ENCODE results near the gene CDCA5.
A peak's percentile ranks its signal among the peaks of the same experiment; 100 is the strongest.
"Not testable (repeated sequence)": the region's sequence is repeated elsewhere in the genome, so short reads cannot be mapped to it uniquely, and the experiment has no call there.

Gene CDCA5

GRCh38 chr11:65118891-65119669 lies 35.2 kb upstream of the CDCA5 start:
- not testable (repeated sequence) for FAIRE-seq

- FAIRE-seq = no peak
These were observed 34.4 kb upstream of the CDCA5 start for GRCh38 chr11:65118097-65118837.

DNA sequence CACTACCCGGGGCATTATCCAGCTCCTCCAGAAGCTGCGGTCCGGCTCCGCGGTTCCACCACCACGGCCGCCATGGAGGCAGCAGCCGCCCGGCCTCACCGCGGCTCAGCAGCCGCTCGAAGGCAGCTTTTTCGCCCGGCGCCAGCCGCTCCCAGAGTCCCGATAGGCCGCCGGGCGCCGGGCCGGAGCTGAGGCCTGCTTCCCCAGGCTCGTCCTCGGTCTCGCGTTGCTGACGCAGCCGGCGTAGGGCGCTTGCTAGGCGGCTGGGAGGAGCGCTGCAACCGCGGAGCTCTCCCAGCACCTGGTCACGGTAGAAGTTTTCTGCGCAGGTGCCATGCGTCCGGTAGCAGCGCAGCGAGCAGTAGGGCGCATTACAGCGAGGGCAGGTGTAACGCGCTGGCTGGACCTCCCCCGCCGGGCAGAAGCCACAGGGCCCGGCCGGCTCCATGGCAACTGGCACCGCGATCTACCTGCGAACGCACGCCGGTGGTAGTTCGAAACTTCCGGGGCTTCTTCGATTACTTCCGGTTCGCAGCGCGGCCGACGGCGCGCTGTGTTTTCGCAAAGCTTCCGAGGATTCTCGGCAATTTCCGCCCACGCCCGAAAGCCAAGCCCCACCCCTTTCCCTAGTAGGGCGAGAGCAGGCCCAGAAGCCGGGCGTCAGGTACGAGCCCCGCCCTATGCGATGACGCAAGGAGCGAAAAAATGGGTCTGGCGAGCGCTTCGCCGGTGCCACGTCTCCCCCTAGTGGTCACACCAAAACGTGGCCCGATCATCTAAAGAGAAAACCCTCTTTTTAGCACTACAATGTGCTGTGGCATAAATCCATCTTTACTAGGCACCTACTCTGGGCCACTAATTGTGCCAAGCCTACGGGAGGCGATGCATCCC lies 33.6 kb upstream of the CDCA5 start, which contains the start of gene ZNHIT2:
TSS of gene ZNHIT2 (minus strand) at position 496 of the 891 bp plus-strand sequence. CDS start at position 448, 48 bp downstream.
- peak; percentile 85 for FAIRE-seq

DNA sequence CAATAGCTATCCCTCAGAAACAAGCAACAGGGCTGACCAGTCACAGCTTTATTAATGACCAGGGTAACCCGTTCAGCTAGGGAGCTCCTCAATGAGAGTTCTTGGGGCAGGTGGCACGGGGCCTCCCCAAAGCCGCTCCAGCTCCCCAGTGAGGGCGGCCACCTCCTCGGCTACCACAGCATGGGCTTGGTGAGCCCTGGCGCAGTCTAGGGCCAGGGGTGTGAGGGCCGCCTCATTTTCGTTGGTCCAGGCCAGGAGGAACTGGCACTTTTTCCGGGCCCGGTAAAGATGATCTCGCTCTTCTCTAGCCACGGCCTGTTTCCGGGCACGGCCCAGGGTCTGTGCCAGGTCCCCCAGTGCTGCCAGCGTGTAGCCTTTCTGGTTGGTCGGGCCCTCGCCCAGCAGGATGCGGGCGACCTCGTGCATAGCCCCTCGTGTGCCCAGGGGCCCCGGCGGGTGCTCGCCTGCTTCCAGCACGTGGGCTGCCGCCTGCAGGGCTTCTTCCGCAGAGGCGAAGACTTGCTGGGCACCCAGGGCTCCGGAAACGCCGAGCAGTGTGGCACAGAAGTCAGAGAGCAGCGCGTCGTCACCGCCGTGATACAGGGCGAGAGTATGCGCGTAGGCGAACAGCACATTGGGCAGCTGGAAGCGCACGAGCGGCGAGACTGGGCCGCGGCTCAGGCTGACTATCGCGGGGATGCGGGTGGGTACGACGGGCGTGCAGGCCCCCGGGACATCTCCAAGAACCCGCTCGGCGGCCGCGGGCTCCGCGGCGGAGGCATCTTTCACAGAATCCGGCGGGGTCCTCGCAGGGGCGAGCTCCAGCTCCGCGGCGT lies 32.7 kb upstream of the CDCA5 start:
- FAIRE-seq = no peak

GRCh38 chr11:65115361-65116082 lies 31.7 kb upstream of the CDCA5 start:
- FAIRE-seq = no peak

DNA sequence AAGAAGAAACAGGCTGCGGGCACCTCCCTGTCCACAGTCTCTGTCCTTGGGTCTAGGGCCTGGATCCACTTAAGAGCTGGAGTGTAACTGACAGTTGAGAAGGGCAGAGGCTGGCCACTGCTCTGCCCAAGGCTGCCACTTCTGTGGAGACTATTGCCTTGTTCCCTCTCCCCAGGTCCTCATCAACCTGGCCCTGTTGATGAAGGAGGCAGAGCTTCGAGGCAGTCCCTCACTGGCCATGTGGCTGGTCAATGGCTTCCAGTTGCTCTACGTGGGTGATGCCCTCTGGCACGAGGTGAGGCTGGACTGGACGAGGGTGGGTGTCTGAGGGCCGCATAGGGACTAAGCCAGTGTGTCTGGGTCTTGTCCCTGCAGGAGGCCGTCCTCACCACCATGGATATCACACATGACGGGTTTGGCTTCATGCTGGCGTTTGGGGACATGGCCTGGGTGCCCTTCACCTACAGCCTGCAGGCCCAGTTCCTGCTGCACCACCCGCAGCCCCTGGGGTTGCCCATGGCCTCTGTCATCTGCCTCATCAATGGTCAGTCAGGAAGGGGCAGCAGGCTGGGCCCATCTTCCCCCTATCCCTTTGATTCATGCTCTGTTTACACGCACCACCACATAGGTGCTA lies 30.8 kb upstream of the CDCA5 start:
- FAIRE-seq = no peak

GRCh38 chr11:65113839-65114238 lies 30.0 kb upstream of the CDCA5 start:
- FAIRE-seq = no peak

- no peak for FAIRE-seq
These were observed 29.5 kb upstream of the CDCA5 start for GRCh38 chr11:65113361-65113756.

DNA sequence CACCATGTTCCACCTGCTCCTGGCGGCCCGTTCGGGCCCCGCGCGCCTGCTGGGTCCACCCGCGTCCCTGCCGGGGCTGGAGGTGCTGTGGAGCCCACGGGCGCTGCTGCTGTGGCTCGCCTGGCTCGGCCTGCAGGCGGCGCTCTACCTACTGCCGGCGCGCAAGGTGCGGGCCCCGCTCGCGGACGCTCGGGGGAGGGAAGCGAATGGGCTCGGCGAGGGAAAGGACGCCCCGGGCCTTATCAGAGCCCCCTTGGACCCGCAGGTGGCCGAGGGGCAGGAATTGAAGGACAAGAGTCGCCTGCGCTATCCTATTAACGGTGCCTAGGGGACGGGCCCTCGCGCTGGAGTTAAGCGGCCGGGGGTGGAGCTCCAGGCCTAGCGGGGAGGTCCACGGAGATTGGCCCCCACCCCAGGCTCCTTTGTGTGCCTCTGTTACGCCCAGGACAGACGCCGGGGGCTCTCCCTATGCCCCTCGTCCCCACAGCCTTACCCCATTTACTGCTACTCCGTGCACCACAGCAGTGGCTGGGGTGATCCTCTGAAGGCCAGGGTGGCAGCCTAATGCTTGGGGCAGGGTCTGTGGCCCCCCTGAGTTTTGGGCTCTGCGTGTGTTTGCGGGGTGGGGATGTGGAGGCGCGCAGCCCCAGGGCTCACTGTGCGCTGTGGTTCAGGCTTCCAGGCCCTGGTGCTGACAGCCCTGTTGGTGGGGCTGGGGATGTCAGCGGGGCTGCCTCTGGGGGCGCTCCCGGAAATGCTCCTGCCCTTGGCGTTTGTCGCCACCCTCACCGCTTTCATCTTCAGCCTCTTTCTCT lies 28.9 kb upstream of the CDCA5 start:
- no peak for FAIRE-seq

- FAIRE-seq = no peak
These were observed 28.1 kb upstream of the CDCA5 start, which contains the start of gene TM7SF2 for GRCh38 chr11:65111744-65112545. Gene TM7SF2 (plus strand): TSS chr11:65111872. CDS start chr11:65112016, 144 bp downstream.

GRCh38 chr11:65111159-65111743 lies 27.4 kb upstream of the CDCA5 start:
- no peak for FAIRE-seq

- FAIRE-seq = no peak
These were observed 26.6 kb upstream of the CDCA5 start for GRCh38 chr11:65110354-65110861.

DNA sequence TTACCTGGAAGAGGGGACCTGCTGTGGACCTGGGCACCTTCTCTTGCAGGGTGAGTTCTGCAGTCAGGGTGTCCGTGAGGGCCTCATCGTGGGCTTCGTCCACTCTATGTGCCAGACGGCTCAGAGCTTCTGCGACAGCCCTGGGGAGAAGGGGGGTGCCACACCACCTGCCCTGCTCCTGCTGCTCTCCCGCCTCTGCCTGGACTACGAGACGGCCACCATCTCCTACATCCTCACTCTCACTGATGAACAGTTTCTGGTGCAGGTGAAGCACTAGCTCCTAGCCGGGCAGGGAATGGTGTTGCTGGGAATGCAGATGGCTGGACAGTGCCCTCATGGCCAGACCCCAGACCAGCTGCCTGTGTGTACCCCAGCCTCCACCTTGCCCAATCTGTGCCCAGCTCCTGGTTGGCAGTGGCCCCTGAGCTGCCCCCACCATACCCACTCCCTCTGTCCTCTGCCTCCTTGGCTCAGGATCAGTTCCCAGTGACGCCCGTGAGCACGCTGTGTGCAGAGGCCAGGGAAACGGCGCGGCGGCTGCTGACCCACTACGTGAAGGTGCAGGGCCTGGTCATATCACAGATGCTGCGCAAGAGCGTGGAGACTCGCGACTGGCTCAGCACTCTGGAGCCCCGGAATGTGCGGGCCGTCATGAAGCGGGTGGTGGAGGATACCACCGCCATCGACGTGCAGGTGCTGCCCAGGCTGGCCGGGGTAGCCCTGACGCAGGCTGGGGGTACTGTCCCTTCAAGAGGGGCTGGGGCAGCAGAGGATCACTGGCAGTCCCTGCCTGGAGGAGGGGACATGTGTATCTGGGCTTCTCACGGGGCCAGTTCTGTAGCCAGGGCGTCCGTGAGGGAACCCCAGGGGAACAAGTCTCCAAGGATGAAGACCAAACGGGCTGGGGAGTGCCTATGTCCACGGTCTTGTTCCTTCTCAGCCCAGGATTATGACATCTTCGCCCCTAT lies 25.7 kb upstream of the CDCA5 start:
- no peak for FAIRE-seq

DNA sequence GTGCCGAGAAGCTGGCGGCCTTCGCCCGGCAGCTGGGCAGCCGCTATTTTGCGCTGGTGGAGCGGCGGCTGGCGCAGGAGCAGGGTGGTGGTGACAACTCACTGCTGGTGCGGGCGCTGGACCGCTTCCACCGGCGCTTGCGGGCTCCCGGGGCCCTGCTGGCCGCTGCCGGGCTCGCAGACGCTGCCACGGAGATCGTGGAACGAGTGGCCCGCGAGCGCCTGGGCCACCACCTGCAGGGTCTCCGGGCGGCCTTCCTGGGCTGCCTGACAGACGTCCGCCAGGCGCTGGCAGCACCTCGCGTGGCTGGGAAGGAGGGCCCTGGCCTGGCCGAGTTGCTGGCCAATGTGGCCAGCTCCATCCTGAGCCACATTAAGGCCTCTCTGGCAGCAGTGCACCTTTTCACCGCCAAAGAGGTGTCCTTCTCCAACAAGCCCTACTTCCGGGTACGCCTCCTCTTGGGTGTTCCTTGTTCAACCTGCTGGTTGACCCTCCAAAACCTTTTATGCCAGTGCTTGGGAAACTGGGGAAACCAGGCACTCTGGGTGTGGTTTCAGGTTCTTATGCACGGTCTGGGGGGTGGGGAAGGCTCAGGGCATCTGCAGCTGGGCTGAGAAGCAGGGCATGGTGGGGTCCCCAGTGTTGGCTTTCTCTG lies 24.8 kb upstream of the CDCA5 start:
- FAIRE-seq = no peak

GRCh38 chr11:65107751-65108468 lies 24.1 kb upstream of the CDCA5 start:
- no peak for FAIRE-seq

GRCh38 chr11:65107078-65107477 lies 23.2 kb upstream of the CDCA5 start:
- FAIRE-seq = no peak
